HepG2 (cell line): Measurements from ENCODE around the gene ACAP3. TPM values are rescaled to one million over a fixed set of nuclear protein-coding genes. Genes with fewer than 3 reads are reported as not detected.
A peak's percentile ranks its signal among the peaks of the same experiment; 100 is the strongest.

Source experiments
- ATF7 ChIP-seq, 2 experiments: fragments of 450-650 bp in 1 of 2; sonication (generic) in 1 of 2; formaldehyde crosslinking in 1 of 2; IDR thresholded peaks; 2 replicates each; pipeline versions ENCODE4 v1.4.0 to v1.6.1; 2016 to 2020; ENCODE audit warnings: antibody characterized with exemption in 1 of 2, mild to moderate bottlenecking in 1 of 2, missing genetic modification reagents in 1 of 2
- CC2D1A ChIP-seq: sonication (generic); formaldehyde crosslinking; IDR thresholded peaks from 2 replicates; pipeline ENCODE4 v1.8.1; 2023; ENCODE audit warnings: mild to moderate bottlenecking, missing genetic modification reagents
- ETV5 ChIP-seq: IDR thresholded peaks from 2 replicates; pipeline ENCODE4 v1.6.1; 2018; ENCODE audit warnings: missing biosample characterization, missing genetic modification reagents, inconsistent platforms, borderline replicate concordance
- ETV6 ChIP-seq: sonication (generic); formaldehyde crosslinking; conservative IDR thresholded peaks from 2 replicates; pipeline ENCODE4 v1.4.0; 2020; ENCODE audit warnings: missing genetic modification reagents
- LCORL ChIP-seq, 2 experiments: fragments of 450-650 bp in 1 of 2; sonication (generic) in 1 of 2; formaldehyde crosslinking in 1 of 2; IDR thresholded peaks; 2 replicates each; pipeline versions ENCODE4 v1.5.0 to v1.6.1; 2017 to 2020; ENCODE audit warnings: antibody characterized with exemption in 1 of 2, missing genetic modification reagents in 1 of 2
- MED13 ChIP-seq: sonication (generic); formaldehyde crosslinking; IDR thresholded peaks from 2 replicates; pipeline ENCODE4 v1.5.0; 2020; ENCODE audit warnings: missing genetic modification reagents
- MIER2 ChIP-seq: IDR thresholded peaks from 2 replicates; pipeline ENCODE4 v1.6.1; 2016; ENCODE audit warnings: missing biosample characterization, missing genetic modification reagents
- TEAD2 ChIP-seq: sonication (generic); formaldehyde crosslinking; IDR thresholded peaks from 2 replicates; pipeline ENCODE4 v1.9.0; 2021; ENCODE audit warnings: missing genetic modification reagents
- ZBTB21 ChIP-seq: sonication (generic); formaldehyde crosslinking; IDR thresholded peaks from 2 replicates; pipeline ENCODE4 v1.4.0; 2020; ENCODE audit warnings: missing genetic modification reagents
- ZNF256 ChIP-seq: sonication (generic); formaldehyde crosslinking; conservative IDR thresholded peaks from 2 replicates; pipeline ENCODE4 v1.4.0; 2020; ENCODE audit warnings: missing genetic modification reagents
- ZNF367 ChIP-seq: sonication (generic); formaldehyde crosslinking; IDR thresholded peaks from 2 replicates; pipeline ENCODE4 v1.4.0; 2020; ENCODE audit warnings: missing genetic modification reagents, borderline replicate concordance
- ZNF430 ChIP-seq: sonication (generic); formaldehyde crosslinking; IDR thresholded peaks from 2 replicates; pipeline ENCODE4 v1.9.0; 2021; ENCODE audit warnings: mild to moderate bottlenecking, missing genetic modification reagents
- ZNF713 ChIP-seq: sonication (generic); formaldehyde crosslinking; IDR thresholded peaks from 2 replicates; pipeline ENCODE4 v1.4.0; 2020; ENCODE audit warnings: mild to moderate bottlenecking, missing genetic modification reagents
- ZNF747 ChIP-seq: sonication (generic); formaldehyde crosslinking; IDR thresholded peaks from 2 replicates; pipeline ENCODE4 v1.8.1; 2023; ENCODE audit warnings: missing genetic modification reagents, mild to moderate bottlenecking, borderline replicate concordance
- polyA plus RNA-seq, 8 experiments: library from polyadenylated mRNA; depleted of rRNA in 3 of 8; stranded (reverse) in 7 of 8; unstranded in 1 of 8; fragments of >200 nt; fragmentation: Illumina TruSeq in 4 of 8; extraction: Trizol in 4 of 8; gene quantifications; 2 replicates each; pipeline versions ENCODE4 v1.2.1 to v1.2.3, GENCODE V29; 2011 to 2016; ENCODE audit warnings: low read depth in 4 of 8, missing spikeins in 1 of 8, mixed read lengths in 1 of 8; ENCODE audit not compliant: insufficient read depth in 1 of 8
- total RNA-seq, 5 experiments: library from RNA; depleted of rRNA; stranded (reverse); fragments of >200 nt; fragmentation: Illumina TruSeq; extraction: Trizol; gene quantifications; 2 replicates each; pipeline ENCODE4 v1.2.3, GENCODE V29; 2016; ENCODE audit warnings: low read depth in 1 of 5
- TF ChIP-seq, protein P1 (sequence below): IDR thresholded peaks from 2 replicates; pipeline ENCODE4 v1.6.1; 2016; ENCODE audit warnings: mild to moderate bottlenecking, missing biosample characterization, missing genetic modification reagents
- TF ChIP-seq, protein P2 (sequence below): sonication (generic); formaldehyde crosslinking; IDR thresholded peaks from 2 replicates; pipeline ENCODE4 v1.4.0; 2020; ENCODE audit warnings: missing genetic modification reagents
- TF ChIP-seq, protein P3 (sequence below): IDR thresholded peaks from 2 replicates; pipeline ENCODE4 v1.6.1; 2016; ENCODE audit warnings: missing genetic modification reagents, missing compliant biosample characterization
- TF ChIP-seq, protein P4 (sequence below): sonication (generic); formaldehyde crosslinking; conservative IDR thresholded peaks from 2 replicates; pipeline ENCODE4 v1.5.0; 2020; ENCODE audit warnings: missing genetic modification reagents
- TF ChIP-seq, protein P5 (sequence below): sonication (generic); formaldehyde crosslinking; conservative IDR thresholded peaks from 2 replicates; pipeline ENCODE4 v1.8.0; 2022; ENCODE audit warnings: missing genetic modification reagents
- TF ChIP-seq, protein P6 (sequence below): sonication (generic); formaldehyde crosslinking; IDR thresholded peaks from 2 replicates; pipeline ENCODE4 v1.5.0; 2020; ENCODE audit warnings: mild to moderate bottlenecking, missing genetic modification reagents, borderline replicate concordance

Gene ACAP3
- total and polyA plus RNA-seq, 2 of the 13 experiments (the other 11 are each of a cell fraction or from before 2014, with no cell fraction given) = 29.4 to 50.8 TPM

DNA sequence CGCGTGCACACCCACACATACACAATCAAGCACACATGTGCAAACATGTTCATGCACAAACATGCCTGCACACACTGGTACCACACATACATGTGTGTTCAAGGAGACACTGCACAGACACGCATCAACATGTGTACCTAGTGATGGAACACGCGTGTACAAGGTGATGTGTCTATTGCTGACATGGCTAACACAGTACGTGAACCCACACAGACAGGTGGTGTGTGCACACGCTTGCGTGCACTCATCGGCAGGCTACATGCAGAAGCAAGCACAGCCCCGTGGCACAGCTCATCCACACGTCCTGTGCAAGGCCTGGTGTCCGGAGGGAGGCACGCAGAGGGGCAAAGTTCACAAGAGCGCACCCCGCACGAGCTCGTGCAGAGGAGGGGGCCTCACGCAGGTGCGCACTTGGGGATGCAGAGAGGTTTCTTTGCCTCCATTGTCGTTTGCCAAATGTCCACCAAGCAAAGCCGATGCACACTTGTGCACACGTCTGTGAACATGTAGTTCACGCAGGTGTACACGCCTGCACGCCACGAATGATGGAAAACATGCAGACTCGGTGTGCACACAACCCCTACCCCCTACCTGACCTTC lies 969 bp downstream of the ACAP3 start (continued):
- TF ChIP-seq CC2D1A (no peak), ETV6 (CRISPR knock-in tag) (no peak), ZNF713 (no peak), ZNF367 (no peak), ETV5 (CRISPR knock-in tag) (peak; percentile 38), LCORL (IDR thresholded peaks at IDR 0.05) (no peak), LCORL (CRISPR knock-in tag; IDR thresholded peaks at IDR 0.05) (peak; percentile 72), ZNF430 (CRISPR knock-in tag) (no peak), ZNF747 (CRISPR knock-in tag) (no peak; the same call in 1 of the 2 replicates), MED13 (CRISPR knock-in tag) (no peak), ZNF256 (CRISPR knock-in tag) (no peak), MIER2 (CRISPR knock-in tag) (no peak), ATF7 (IDR thresholded peaks at IDR 0.05) (no peak), ATF7 (CRISPR knock-in tag; IDR thresholded peaks at IDR 0.05) (no peak), TEAD2 (CRISPR knock-in tag) (no peak), ZBTB21 (CRISPR knock-in tag) (no peak)
- TF ChIP-seq, protein P1, sequence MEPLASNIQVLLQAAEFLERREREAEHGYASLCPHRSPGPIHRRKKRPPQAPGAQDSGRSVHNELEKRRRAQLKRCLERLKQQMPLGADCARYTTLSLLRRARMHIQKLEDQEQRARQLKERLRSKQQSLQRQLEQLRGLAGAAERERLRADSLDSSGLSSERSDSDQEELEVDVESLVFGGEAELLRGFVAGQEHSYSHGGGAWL (CRISPR knock-in tag) = peak; percentile 44; the same call in 1 of the 2 replicates
- TF ChIP-seq, protein P2, sequence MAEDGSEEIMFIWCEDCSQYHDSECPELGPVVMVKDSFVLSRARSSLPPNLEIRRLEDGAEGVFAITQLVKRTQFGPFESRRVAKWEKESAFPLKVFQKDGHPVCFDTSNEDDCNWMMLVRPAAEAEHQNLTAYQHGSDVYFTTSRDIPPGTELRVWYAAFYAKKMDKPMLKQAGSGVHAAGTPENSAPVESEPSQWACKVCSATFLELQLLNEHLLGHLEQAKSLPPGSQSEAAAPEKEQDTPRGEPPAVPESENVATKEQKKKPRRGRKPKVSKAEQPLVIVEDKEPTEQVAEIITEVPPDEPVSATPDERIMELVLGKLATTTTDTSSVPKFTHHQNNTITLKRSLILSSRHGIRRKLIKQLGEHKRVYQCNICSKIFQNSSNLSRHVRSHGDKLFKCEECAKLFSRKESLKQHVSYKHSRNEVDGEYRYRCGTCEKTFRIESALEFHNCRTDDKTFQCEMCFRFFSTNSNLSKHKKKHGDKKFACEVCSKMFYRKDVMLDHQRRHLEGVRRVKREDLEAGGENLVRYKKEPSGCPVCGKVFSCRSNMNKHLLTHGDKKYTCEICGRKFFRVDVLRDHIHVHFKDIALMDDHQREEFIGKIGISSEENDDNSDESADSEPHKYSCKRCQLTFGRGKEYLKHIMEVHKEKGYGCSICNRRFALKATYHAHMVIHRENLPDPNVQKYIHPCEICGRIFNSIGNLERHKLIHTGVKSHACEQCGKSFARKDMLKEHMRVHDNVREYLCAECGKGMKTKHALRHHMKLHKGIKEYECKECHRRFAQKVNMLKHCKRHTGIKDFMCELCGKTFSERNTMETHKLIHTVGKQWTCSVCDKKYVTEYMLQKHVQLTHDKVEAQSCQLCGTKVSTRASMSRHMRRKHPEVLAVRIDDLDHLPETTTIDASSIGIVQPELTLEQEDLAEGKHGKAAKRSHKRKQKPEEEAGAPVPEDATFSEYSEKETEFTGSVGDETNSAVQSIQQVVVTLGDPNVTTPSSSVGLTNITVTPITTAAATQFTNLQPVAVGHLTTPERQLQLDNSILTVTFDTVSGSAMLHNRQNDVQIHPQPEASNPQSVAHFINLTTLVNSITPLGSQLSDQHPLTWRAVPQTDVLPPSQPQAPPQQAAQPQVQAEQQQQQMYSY (CRISPR knock-in tag) = no peak
- TF ChIP-seq, protein P3, sequence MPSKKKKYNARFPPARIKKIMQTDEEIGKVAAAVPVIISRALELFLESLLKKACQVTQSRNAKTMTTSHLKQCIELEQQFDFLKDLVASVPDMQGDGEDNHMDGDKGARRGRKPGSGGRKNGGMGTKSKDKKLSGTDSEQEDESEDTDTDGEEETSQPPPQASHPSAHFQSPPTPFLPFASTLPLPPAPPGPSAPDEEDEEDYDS (CRISPR knock-in tag) = no peak
- TF ChIP-seq, protein P4, sequence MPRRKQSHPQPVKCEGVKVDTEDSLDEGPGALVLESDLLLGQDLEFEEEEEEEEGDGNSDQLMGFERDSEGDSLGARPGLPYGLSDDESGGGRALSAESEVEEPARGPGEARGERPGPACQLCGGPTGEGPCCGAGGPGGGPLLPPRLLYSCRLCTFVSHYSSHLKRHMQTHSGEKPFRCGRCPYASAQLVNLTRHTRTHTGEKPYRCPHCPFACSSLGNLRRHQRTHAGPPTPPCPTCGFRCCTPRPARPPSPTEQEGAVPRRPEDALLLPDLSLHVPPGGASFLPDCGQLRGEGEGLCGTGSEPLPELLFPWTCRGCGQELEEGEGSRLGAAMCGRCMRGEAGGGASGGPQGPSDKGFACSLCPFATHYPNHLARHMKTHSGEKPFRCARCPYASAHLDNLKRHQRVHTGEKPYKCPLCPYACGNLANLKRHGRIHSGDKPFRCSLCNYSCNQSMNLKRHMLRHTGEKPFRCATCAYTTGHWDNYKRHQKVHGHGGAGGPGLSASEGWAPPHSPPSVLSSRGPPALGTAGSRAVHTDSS = no peak
- TF ChIP-seq, protein P5, sequence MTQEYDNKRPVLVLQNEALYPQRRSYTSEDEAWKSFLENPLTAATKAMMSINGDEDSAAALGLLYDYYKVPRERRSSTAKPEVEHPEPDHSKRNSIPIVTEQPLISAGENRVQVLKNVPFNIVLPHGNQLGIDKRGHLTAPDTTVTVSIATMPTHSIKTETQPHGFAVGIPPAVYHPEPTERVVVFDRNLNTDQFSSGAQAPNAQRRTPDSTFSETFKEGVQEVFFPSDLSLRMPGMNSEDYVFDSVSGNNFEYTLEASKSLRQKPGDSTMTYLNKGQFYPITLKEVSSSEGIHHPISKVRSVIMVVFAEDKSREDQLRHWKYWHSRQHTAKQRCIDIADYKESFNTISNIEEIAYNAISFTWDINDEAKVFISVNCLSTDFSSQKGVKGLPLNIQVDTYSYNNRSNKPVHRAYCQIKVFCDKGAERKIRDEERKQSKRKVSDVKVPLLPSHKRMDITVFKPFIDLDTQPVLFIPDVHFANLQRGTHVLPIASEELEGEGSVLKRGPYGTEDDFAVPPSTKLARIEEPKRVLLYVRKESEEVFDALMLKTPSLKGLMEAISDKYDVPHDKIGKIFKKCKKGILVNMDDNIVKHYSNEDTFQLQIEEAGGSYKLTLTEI = no peak
- TF ChIP-seq, protein P6, sequence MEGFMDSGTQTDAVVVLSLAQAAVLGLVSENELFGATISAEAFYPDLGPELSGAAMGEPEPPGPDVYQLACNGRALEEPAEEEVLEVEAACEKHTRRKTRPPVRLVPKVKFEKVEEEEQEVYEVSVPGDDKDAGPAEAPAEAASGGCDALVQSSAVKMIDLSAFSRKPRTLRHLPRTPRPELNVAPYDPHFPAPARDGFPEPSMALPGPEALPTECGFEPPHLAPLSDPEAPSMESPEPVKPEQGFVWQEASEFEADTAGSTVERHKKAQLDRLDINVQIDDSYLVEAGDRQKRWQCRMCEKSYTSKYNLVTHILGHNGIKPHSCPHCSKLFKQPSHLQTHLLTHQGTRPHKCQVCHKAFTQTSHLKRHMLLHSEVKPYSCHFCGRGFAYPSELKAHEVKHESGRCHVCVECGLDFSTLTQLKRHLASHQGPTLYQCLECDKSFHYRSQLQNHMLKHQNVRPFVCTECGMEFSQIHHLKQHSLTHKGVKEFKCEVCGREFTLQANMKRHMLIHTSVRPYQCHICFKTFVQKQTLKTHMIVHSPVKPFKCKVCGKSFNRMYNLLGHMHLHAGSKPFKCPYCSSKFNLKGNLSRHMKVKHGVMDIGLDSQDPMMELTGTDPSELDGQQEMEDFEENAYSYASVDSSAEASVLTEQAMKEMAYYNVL (CRISPR knock-in tag) = no peak
